HFF-Myc (cell line): Measurements from ENCODE around the gene FSD1.
"Not testable (repeated sequence)": the region's sequence is repeated elsewhere in the genome, so short reads cannot be mapped to it uniquely, and the experiment has no call there.

Experiments used
- DNase-seq: peaks from one replicate; pipeline ENCODE4 v3.0.0-alpha.2; 2011; ENCODE audit warnings: low read depth; ENCODE audit errors: extremely low read depth
- H3K4me3 ChIP-seq: replicated peaks from 2 replicates; pipeline ENCODE4 v1.5.1; 2011; ENCODE audit warnings: low read depth, mild to moderate bottlenecking, control low read depth, low read length
- CTCF ChIP-seq: IDR thresholded peaks from 2 replicates; pipeline ENCODE4 v1.5.1; 2012; ENCODE audit warnings: mild to moderate bottlenecking, low read depth, low read length, control low read depth; ENCODE audit errors: missing control alignments

Gene FSD1

DNA sequence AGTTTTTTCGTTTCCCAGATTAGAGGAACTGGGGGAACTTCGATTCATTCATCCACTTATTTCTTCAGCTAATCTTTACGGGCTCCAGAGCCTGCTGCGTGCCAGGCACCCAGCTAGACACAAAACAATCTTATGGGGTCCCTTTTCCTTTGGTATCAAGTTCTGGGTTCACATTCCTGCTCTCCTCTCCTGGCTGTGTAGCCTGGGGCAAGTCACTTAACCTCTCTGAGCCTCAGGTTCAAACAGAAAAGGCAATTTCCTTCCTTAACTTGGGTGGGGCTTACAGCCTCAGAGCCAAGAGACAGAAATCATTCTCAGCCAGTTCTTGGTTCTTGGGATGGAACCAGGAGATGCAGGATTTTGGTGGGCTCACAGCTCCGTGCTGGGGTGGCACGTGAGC lies 19.4 kb upstream of the FSD1 start:
- TF ChIP-seq CTCF, result no peak
- H3K4me3 ChIP-seq, result no peak overlapping the region
- DNase-seq, result no peak

DNA sequence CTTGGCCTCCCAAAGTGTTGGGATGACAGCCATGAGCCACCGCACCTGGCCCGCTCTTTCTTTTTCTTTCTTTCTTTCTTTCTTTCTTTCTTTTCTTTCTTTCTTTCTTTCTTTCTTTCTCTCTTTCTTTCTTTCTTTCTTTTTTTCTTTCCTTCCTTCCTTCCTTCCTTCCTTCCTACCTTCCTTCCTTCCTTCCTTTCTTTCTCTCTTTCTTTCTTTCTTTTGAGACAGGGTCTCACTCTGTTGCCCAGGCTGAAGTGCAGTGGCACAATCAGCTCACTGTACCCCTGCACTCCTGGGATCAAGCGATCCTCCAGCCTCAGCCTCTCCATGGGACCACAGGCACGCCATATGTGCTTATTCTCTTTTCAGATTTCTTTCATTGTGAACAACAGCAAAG lies 18.3 kb upstream of the FSD1 start:
- not testable (repeated sequence) for H3K4me3 ChIP-seq, DNase-seq

GRCh38 chr19:4288091-4288777 lies 16.2 kb upstream of the FSD1 start:
- H3K4me3 ChIP-seq, result no peak overlapping the region
- no peak for TF ChIP-seq CTCF
- no peak for DNase-seq

DNA sequence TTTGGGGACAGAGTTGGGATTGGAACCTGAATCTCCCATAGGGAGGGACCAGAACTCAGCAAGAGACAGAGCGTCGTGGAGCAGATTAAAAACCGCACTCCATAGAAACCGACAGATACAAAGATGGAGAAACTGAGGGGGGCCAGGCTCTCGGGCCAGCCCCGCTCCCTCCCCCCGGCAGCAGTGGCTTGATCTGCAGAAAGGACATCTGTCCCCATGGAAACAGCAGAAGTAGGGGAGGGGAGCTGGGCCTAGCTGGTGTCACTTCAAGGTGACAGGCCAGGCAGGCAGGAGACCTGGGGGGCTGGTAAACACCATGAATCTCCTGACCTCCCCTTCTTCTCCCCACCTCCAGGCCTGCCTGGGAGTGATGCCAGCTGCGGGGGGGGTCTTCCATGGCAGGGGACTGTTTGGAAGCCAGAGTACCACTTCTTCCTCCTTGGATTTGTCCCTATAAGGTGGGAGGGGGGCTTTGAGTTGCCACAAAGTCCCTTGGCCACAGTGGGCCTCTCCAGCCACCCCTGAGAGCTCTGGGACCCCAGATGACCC lies 13.1 kb upstream of the FSD1 start:
- H3K4me3 ChIP-seq, result no peak overlapping the region
- no peak for DNase-seq
- no peak for TF ChIP-seq CTCF

DNA sequence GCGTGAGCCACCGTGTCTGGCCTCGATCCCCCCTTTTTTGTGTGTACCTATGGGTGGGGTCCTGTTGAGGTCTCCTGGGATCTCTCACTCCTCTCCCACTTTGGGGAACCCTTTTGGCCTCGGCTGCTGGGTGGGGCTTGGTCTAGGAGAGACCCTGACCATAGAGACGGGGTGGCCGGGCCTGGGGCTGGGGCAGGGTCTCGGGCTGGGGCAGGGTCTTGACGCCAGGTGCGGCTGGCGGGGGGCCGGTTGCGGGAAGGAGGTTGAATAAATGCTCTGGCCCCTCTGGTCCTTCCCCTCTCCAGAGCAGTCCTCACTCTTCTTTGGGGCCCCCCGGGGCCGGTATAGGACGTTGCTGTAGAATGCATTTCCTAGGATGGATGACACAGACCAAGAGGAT lies 11.9 kb upstream of the FSD1 start:
- DNase-seq, result no peak
- no peak overlapping the region for H3K4me3 ChIP-seq
- TF ChIP-seq CTCF, result no peak

GRCh38 chr19:4294389-4294788 lies 10.0 kb upstream of the FSD1 start:
- no peak for DNase-seq
- no peak overlapping the region for H3K4me3 ChIP-seq
- TF ChIP-seq CTCF, result no peak

DNA sequence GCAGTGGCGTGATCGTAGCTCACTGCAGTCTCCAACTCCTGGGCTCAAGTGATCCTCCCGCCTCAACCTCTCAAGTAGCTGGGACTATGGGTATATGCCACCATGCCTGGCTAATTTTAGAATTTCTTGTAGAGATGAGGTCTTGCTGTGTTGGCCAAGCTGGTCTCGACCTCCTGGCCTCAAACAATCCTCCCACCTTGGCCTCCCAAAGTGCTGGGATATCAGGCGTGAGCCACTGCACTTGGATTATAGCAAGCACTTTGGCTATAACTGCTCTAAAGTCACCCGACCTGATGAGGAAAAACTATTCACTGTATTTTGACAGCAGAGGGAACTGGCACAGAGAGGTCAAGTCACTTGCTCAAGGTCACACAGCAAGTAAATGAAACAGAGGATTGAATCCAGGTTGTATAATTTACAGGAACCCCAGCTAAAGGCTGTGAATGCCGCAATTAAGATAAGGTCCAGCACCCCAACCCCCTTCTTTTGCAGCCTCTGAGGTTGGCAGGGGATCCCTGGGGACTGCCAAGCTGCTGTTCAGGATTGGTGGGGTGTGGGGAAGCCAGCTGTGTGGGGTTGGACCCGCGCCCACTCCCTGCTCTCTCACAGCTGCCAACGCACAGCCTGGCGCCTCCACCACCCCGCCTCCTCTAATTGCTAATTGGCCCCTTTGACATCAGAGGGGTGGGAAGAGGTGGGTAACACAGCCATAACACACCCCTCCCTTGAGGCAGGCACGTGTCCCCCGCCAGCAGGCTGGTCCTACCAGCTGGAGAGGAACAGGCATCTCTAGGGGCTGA lies 8.2 kb upstream of the FSD1 start:
- DNase-seq, result no peak
- H3K4me3 ChIP-seq, result no peak overlapping the region
- TF ChIP-seq CTCF, result no peak
